ENCODE results near the gene PTPRN2.

DNA sequence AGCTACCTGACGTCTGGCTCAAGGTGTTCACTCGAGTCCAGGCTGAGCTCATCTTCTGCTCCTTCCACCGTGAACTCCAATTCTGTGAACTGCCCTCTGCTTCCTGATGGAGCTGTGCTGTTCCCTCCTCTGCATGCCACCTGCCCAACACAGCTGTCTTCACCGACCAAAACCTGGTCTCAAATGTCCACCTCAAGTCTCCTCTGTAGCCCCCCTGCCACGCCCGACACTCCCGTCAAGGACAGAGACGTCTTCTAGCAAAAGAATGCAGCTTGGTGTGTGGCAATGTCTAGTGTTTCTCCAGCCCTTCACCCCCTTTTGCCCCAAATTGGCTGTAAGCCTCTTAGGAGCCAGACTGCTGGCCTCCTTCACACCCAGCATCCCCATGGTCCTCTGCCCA is 945.8 kb downstream of the PTPRN2 start:
- TF ChIP-seq, protein P1, sequence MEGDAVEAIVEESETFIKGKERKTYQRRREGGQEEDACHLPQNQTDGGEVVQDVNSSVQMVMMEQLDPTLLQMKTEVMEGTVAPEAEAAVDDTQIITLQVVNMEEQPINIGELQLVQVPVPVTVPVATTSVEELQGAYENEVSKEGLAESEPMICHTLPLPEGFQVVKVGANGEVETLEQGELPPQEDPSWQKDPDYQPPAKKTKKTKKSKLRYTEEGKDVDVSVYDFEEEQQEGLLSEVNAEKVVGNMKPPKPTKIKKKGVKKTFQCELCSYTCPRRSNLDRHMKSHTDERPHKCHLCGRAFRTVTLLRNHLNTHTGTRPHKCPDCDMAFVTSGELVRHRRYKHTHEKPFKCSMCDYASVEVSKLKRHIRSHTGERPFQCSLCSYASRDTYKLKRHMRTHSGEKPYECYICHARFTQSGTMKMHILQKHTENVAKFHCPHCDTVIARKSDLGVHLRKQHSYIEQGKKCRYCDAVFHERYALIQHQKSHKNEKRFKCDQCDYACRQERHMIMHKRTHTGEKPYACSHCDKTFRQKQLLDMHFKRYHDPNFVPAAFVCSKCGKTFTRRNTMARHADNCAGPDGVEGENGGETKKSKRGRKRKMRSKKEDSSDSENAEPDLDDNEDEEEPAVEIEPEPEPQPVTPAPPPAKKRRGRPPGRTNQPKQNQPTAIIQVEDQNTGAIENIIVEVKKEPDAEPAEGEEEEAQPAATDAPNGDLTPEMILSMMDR (conservative IDR thresholded peaks at IDR 0.05), result no peak
- TF ChIP-seq EZH2 (IDR thresholded peaks at IDR 0.05; ENCODE audit: low read depth), result no peak

All from PC-9 (cell line).